GM15510 (cell line): ENCODE measurements around the gene STIM1.

Experiments used
- POLR2A ChIP-seq: IDR thresholded peaks from 3 replicates; pipeline ENCODE4 v1.6.1; 2011; ENCODE audit warnings: borderline replicate concordance; ENCODE audit not compliant: insufficient read length; ENCODE audit errors: extremely low read depth

The STIM1 gene

GRCh38 chr11:3929649-3930048 is 74.2 kb downstream of the STIM1 start:
- TF ChIP-seq POLR2A, result no peak

- no peak for TF ChIP-seq POLR2A
Observed at GRCh38 chr11:3932698-3933097, 77.2 kb downstream of the STIM1 start.

GRCh38 chr11:3933165-3933628 is 77.7 kb downstream of the STIM1 start:
- TF ChIP-seq POLR2A, result no peak

- TF ChIP-seq POLR2A, result no peak
Observed at GRCh38 chr11:3934658-3935057, 79.2 kb downstream of the STIM1 start.

- TF ChIP-seq POLR2A, result no peak
Observed at GRCh38 chr11:3936517-3936916, 81.1 kb downstream of the STIM1 start.

- no peak for TF ChIP-seq POLR2A
Observed at GRCh38 chr11:3939211-3939610, 83.7 kb downstream of the STIM1 start.

- no peak for TF ChIP-seq POLR2A
Observed at GRCh38 chr11:3939651-3940190, 84.3 kb downstream of the STIM1 start.

- no peak for TF ChIP-seq POLR2A
Observed at GRCh38 chr11:3942160-3942955, 86.9 kb downstream of the STIM1 start.

GRCh38 chr11:3942956-3943497 is 87.6 kb downstream of the STIM1 start:
- no peak for TF ChIP-seq POLR2A

GRCh38 chr11:3944198-3944597 is 88.7 kb downstream of the STIM1 start:
- no peak for TF ChIP-seq POLR2A

- no peak for TF ChIP-seq POLR2A
Observed at GRCh38 chr11:3946455-3947017, 91.1 kb downstream of the STIM1 start.

- TF ChIP-seq POLR2A, result no peak
Observed at GRCh38 chr11:3947061-3947460, 91.6 kb downstream of the STIM1 start.

- no peak for TF ChIP-seq POLR2A
Observed at GRCh38 chr11:3949125-3949524, 93.7 kb downstream of the STIM1 start.

GRCh38 chr11:3950996-3951660 is 95.7 kb downstream of the STIM1 start:
- TF ChIP-seq POLR2A, result no peak

- TF ChIP-seq POLR2A, result no peak
Observed at GRCh38 chr11:3952715-3953114, 97.3 kb downstream of the STIM1 start.
